RCC 7860 (cell line): ENCODE results near the gene ZXDC.

Experiments
- DNase-seq: peaks from one replicate; pipeline ENCODE4 v3.0.0-alpha.2; 2015; ENCODE audit warnings: low spot score
- FAIRE-seq: peaks from 2 replicates; lab custom pipeline; 2012; peaks lifted over from hg19 to GRCh38; lab: Jason Lieb, UNC

ZXDC gene

GRCh38 chr3:126511291-126511690, 35.6 kb upstream of the ZXDC start:
- no peak for FAIRE-seq
- DNase-seq, result no peak

GRCh38 chr3:126510308-126510910, 34.7 kb upstream of the ZXDC start:
- DNase-seq, result no peak
- FAIRE-seq, result no peak

GRCh38 chr3:126509597-126510307, 34.1 kb upstream of the ZXDC start:
- DNase-seq, result no peak
- FAIRE-seq, result no peak

GRCh38 chr3:126508564-126508964, 32.9 kb upstream of the ZXDC start:
- FAIRE-seq (no peak), DNase-seq (no peak)

GRCh38 chr3:126507886-126508285, 32.2 kb upstream of the ZXDC start:
- FAIRE-seq (no peak), DNase-seq (no peak)

GRCh38 chr3:126503701-126504100, 28.0 kb upstream of the ZXDC start:
- DNase-seq, result no peak
- no peak for FAIRE-seq

- DNase-seq (no peak), FAIRE-seq (no peak)
These were observed 27.0 kb upstream of the ZXDC start for GRCh38 chr3:126502656-126503055.

- no peak for DNase-seq
- FAIRE-seq, result no peak
These were observed 26.0 kb upstream of the ZXDC start for GRCh38 chr3:126501736-126502135.

GRCh38 chr3:126501054-126501453, 25.4 kb upstream of the ZXDC start:
- DNase-seq, result no peak
- no peak for FAIRE-seq

- no peak for FAIRE-seq
- DNase-seq, result no peak
These were observed 24.3 kb upstream of the ZXDC start for GRCh38 chr3:126500016-126500415.

GRCh38 chr3:126499401-126499800, 23.7 kb upstream of the ZXDC start:
- DNase-seq, result no peak
- FAIRE-seq, result no peak

- DNase-seq (no peak), FAIRE-seq (no peak)
These were observed 23.2 kb upstream of the ZXDC start for GRCh38 chr3:126498929-126499328.

GRCh38 chr3:126498461-126498860, 22.8 kb upstream of the ZXDC start:
- DNase-seq (no peak), FAIRE-seq (no peak)

GRCh38 chr3:126497956-126498355, 22.3 kb upstream of the ZXDC start:
- DNase-seq (no peak), FAIRE-seq (no peak)

GRCh38 chr3:126496894-126497850, 21.5 kb upstream of the ZXDC start:
- no peak for FAIRE-seq
- DNase-seq, result no peak

GRCh38 chr3:126495786-126496185, 20.1 kb upstream of the ZXDC start:
- no peak for FAIRE-seq
- DNase-seq, result no peak

- FAIRE-seq (no peak), DNase-seq (no peak)
These were observed 19.2 kb upstream of the ZXDC start for GRCh38 chr3:126494970-126495230.

GRCh38 chr3:126494204-126494969, 18.7 kb upstream of the ZXDC start:
- FAIRE-seq, result no peak
- DNase-seq, result no peak

GRCh38 chr3:126493739-126494138, 18.0 kb upstream of the ZXDC start:
- FAIRE-seq (no peak), DNase-seq (no peak)

- FAIRE-seq, result no peak
- DNase-seq, result no peak
These were observed 17.4 kb upstream of the ZXDC start for GRCh38 chr3:126493051-126493450.
